Left cardiac atrium (tissue), 4 donors: ENCODE results near the gene MAP7. TPM values are rescaled to one million over a fixed set of nuclear protein-coding genes. Genes with fewer than 3 reads are reported as not detected.
A peak's percentile ranks its signal among the peaks of the same experiment; 100 is the strongest.
"Not testable (repeated sequence)": the region's sequence is repeated elsewhere in the genome, so short reads cannot be mapped to it uniquely, and the experiment has no call there.

Experiments
- ATAC-seq, 2 donors: fragments of 200-7000 bp; cut with Tn5 transposase; one replicate each; pipeline ENCODE4 v1.9.1; 2020; ENCODE audit warnings: mild to moderate bottlenecking in 2 of 2, moderate library complexity in 2 of 2
- DNase-seq: peaks from one replicate; pipeline ENCODE4 v3.0.0-alpha.2; 2020
- intact Hi-C, 2 donors: fragments of 100-400 bp; cut with DNase I; formaldehyde crosslinking; loops; one replicate each; pipeline versions ENCODE4 v1.14.1 to v1.15.1; 2022 to 2023
- total RNA-seq, 2 donors: library from RNA; stranded (reverse); fragmentation: NEBNext Ultra II Directional; extraction: Animal tissue kit (Norgen Biotek cat#: 25700); gene quantifications; one replicate each; pipeline ENCODE4 v1.2.1, GENCODE V29; 2021
- donor health status: DM: no; HTN: yes; CAD: no.
- donor health status: DM: no; HTN: yes; CAD: no; lungs with severe emphysema.
- donor health status: DM: yes; HTN: yes; CAD: no.
- donor health status: Dilated cardiomyopathy.

The MAP7 gene
- total RNA-seq, 2 donors from 2014 or later: 2.2 to 2.3 TPM

GRCh38 chr6:136410201-136411024, 139.8 kb downstream of the MAP7 start:
- ATAC-seq: no peak
- DNase-seq: no peak
- intact Hi-C loops: no loop called here

- DNase-seq (no peak), ATAC-seq (no peak)
- intact Hi-C loops: no loop called here
These were observed 140.6 kb downstream of the MAP7 start for GRCh38 chr6:136409597-136409996.

GRCh38 chr6:136408204-136408603, 142.0 kb downstream of the MAP7 start:
- DNase-seq (no peak), ATAC-seq (no peak)
- intact Hi-C loops: no loop called here

- DNase-seq: no peak
- intact Hi-C loops: no loop called here
- ATAC-seq: peak in 1 of 2 donors; percentile 57
These were observed 144.7 kb downstream of the MAP7 start for GRCh38 chr6:136405420-136406029.

GRCh38 chr6:136404627-136405419, 145.4 kb downstream of the MAP7 start:
- intact Hi-C loops: no loop called here
- no peak for ATAC-seq
- DNase-seq: no peak

GRCh38 chr6:136404007-136404406, 146.2 kb downstream of the MAP7 start:
- ATAC-seq: no peak

GRCh38 chr6:136403110-136403980, 146.9 kb downstream of the MAP7 start:
- ATAC-seq: peak in 1 of 2 donors; percentile 96
- intact Hi-C loops: no loop called here
- DNase-seq: no peak

More at GRCh38 chr6:136404007-136404406, 146.2 kb downstream of the MAP7 start:
- no peak for DNase-seq
- intact Hi-C loops: no loop called here

- intact Hi-C loops: no loop called here
- no peak for ATAC-seq
- no peak for DNase-seq
These were observed 148.5 kb downstream of the MAP7 start for GRCh38 chr6:136401749-136402148.

GRCh38 chr6:136401236-136401635, 149.0 kb downstream of the MAP7 start:
- intact Hi-C loops, ATAC-seq, DNase-seq: not testable (repeated sequence)

GRCh38 chr6:136398453-136398852, 151.8 kb downstream of the MAP7 start:
- intact Hi-C loops: no loop called here
- DNase-seq: no peak
- no peak for ATAC-seq

GRCh38 chr6:136396908-136397307, 153.3 kb downstream of the MAP7 start:
- intact Hi-C loops: no loop called here
- no peak for ATAC-seq
- DNase-seq: no peak

- DNase-seq, intact Hi-C loops, ATAC-seq: not testable (repeated sequence)
These were observed 159.3 kb downstream of the MAP7 start for GRCh38 chr6:136390959-136391358.

- ATAC-seq (no peak), DNase-seq (no peak)
- intact Hi-C loops: no loop called here
These were observed 162.9 kb downstream of the MAP7 start for GRCh38 chr6:136387316-136387715.

GRCh38 chr6:136383268-136383937, 166.8 kb downstream of the MAP7 start:
- DNase-seq (no peak), ATAC-seq (no peak)
- intact Hi-C loops: no loop called here

GRCh38 chr6:136382676-136383252, 167.5 kb downstream of the MAP7 start:
- ATAC-seq: no peak
- no peak for DNase-seq
- intact Hi-C loops: no loop called here

- DNase-seq: no peak
- no peak for ATAC-seq
- intact Hi-C loops: no loop called here
These were observed 171.3 kb downstream of the MAP7 start for GRCh38 chr6:136378888-136379287.

GRCh38 chr6:136375836-136376235, 174.4 kb downstream of the MAP7 start:
- ATAC-seq, DNase-seq, intact Hi-C loops: not testable (repeated sequence)

GRCh38 chr6:136371959-136372358, 178.3 kb downstream of the MAP7 start:
- peak in 1 of 2 donors; percentile 29 for ATAC-seq
- no peak for DNase-seq
- intact Hi-C loops: no loop called here
